DND-41 (cell line): Measurements from ENCODE around the gene ACTR10.

Source experiments
- EZH2 ChIP-seq: IDR thresholded peaks from 3 replicates; pipeline ENCODE4 v1.6.1; 2012; ENCODE audit warnings: borderline replicate concordance, low read depth, mild to moderate bottlenecking, moderate library complexity, low read length, inconsistent platforms; ENCODE audit not compliant: severe bottlenecking
- TF ChIP-seq, protein P1 (sequence below): IDR thresholded peaks from 2 replicates; pipeline ENCODE4 v1.5.1; 2012; ENCODE audit warnings: borderline replicate concordance, low read length, moderate library complexity, mild to moderate bottlenecking; ENCODE audit not compliant: poor library complexity, severe bottlenecking; ENCODE audit errors: extremely low read depth

- TF ChIP-seq, protein P1, sequence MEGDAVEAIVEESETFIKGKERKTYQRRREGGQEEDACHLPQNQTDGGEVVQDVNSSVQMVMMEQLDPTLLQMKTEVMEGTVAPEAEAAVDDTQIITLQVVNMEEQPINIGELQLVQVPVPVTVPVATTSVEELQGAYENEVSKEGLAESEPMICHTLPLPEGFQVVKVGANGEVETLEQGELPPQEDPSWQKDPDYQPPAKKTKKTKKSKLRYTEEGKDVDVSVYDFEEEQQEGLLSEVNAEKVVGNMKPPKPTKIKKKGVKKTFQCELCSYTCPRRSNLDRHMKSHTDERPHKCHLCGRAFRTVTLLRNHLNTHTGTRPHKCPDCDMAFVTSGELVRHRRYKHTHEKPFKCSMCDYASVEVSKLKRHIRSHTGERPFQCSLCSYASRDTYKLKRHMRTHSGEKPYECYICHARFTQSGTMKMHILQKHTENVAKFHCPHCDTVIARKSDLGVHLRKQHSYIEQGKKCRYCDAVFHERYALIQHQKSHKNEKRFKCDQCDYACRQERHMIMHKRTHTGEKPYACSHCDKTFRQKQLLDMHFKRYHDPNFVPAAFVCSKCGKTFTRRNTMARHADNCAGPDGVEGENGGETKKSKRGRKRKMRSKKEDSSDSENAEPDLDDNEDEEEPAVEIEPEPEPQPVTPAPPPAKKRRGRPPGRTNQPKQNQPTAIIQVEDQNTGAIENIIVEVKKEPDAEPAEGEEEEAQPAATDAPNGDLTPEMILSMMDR: peak; percentile 94
- no peak for TF ChIP-seq EZH2
These were observed 33.7 kb upstream of the ACTR10 start for GRCh38 chr14:58166005-58166983.
